Activated CD4-positive, CD25-positive, alpha-beta regulatory T cell treated with anti-CD3 and anti-CD28 coated beads, Interleukin-2, amount 50 U/mL, for 16 hours (primary cell): Measurements from ENCODE around the gene FBXL20.
A peak's percentile ranks its signal among the peaks of the same experiment; 100 is the strongest.
"Not testable (repeated sequence)": the region's sequence is repeated elsewhere in the genome, so short reads cannot be mapped to it uniquely, and the experiment has no call there.

Source experiments
- DNase-seq: peaks from one replicate; pipeline ENCODE4 v3.0.0-alpha.2; 2020; ENCODE audit warnings: low read depth, low spot score

Gene FBXL20

GRCh38 chr17:39251997-39252396 lies 149.4 kb downstream of the FBXL20 start:
- DNase-seq, result no peak

GRCh38 chr17:39250076-39250475 lies 151.3 kb downstream of the FBXL20 start:
- DNase-seq, result not testable (repeated sequence)

GRCh38 chr17:39246274-39246673 lies 155.2 kb downstream of the FBXL20 start:
- no peak for DNase-seq

GRCh38 chr17:39244600-39245570 lies 156.5 kb downstream of the FBXL20 start:
- DNase-seq, result peak; percentile 80

GRCh38 chr17:39244016-39244599 lies 157.3 kb downstream of the FBXL20 start:
- DNase-seq, result no peak

GRCh38 chr17:39243155-39243554 lies 158.3 kb downstream of the FBXL20 start:
- DNase-seq, result no peak

- DNase-seq, result no peak
Observed at GRCh38 chr17:39240631-39241030, 160.8 kb downstream of the FBXL20 start.

- peak; percentile 28 for DNase-seq
Observed at GRCh38 chr17:39239640-39240314, 161.6 kb downstream of the FBXL20 start.

GRCh38 chr17:39238311-39238972 lies 163.0 kb downstream of the FBXL20 start:
- peak; percentile 66 for DNase-seq

- DNase-seq, result no peak
Observed at GRCh38 chr17:39237586-39237985, 163.8 kb downstream of the FBXL20 start.

- DNase-seq, result no peak
Observed at GRCh38 chr17:39236981-39237441, 164.4 kb downstream of the FBXL20 start.

GRCh38 chr17:39236450-39236927 lies 164.9 kb downstream of the FBXL20 start:
- DNase-seq, result no peak

- DNase-seq, result no peak
Observed at GRCh38 chr17:39235555-39236449, 165.6 kb downstream of the FBXL20 start.

GRCh38 chr17:39231591-39232551 lies 169.6 kb downstream of the FBXL20 start:
- DNase-seq, result no peak

GRCh38 chr17:39231091-39231561 lies 170.3 kb downstream of the FBXL20 start:
- no peak for DNase-seq

- no peak for DNase-seq
Observed at GRCh38 chr17:39230361-39230760, 171.1 kb downstream of the FBXL20 start.

- DNase-seq, result no peak
Observed at GRCh38 chr17:39229274-39229913, 172.0 kb downstream of the FBXL20 start.

GRCh38 chr17:39227364-39227919 lies 174.0 kb downstream of the FBXL20 start:
- DNase-seq, result no peak
